Fibroblast of lung (primary cell): ENCODE results near the gene SRCIN1. TPM values are rescaled to one million over a fixed set of nuclear protein-coding genes. Genes with fewer than 3 reads are reported as not detected.

ENCODE experiments used
- DNase-seq, 2 donors: peaks; one replicate each; pipeline versions ENCODE4 v3.0.0 to v3.0.0-alpha.2; 2010; ENCODE audit warnings: low read depth in 2 of 2
- H2AFZ ChIP-seq: 2 replicates; pipeline ENCODE4 v1.5.1; 2012; ENCODE audit warnings: low read length, control low read depth, inconsistent platforms
- H3K27ac ChIP-seq: 2 replicates; pipeline ENCODE4 v1.5.1; 2011; ENCODE audit warnings: low read length, control low read depth; ENCODE audit not compliant: insufficient read depth
- H3K27me3 ChIP-seq: 2 replicates; pipeline ENCODE4 v1.5.1; 2011; ENCODE audit warnings: mild to moderate bottlenecking, low read length; ENCODE audit not compliant: control insufficient read depth, insufficient read depth
- H3K36me3 ChIP-seq: 2 replicates; pipeline ENCODE4 v1.5.1; 2011; ENCODE audit warnings: low read length; ENCODE audit not compliant: control insufficient read depth, insufficient read depth
- H3K4me1 ChIP-seq: 2 replicates; pipeline ENCODE4 v1.5.1; 2011; ENCODE audit warnings: low read length; ENCODE audit not compliant: control insufficient read depth, insufficient read depth; ENCODE audit errors: extremely low read depth
- H3K4me2 ChIP-seq: 2 replicates; pipeline ENCODE4 v1.5.1; 2011; ENCODE audit warnings: low read length, control low read depth; ENCODE audit not compliant: insufficient read depth; ENCODE audit errors: extremely low read depth
- H3K4me3 ChIP-seq, 4 experiments: fragments of 200-600 bp in 1 of 4; sonication (generic) in 1 of 4; replicated peaks in 1 of 4; 2 replicates each; pipeline ENCODE4 v1.5.1; 2011 to 2016; ENCODE audit warnings: low read length in 4 of 4, low read depth in 3 of 4, mild to moderate bottlenecking in 3 of 4, control low read depth in 2 of 4, inconsistent platforms in 1 of 4, mixed read lengths in 1 of 4; ENCODE audit not compliant: insufficient read depth in 1 of 4; ENCODE audit errors: control extremely low read depth in 1 of 4
- H3K79me2 ChIP-seq: 2 replicates; pipeline ENCODE4 v1.5.1; 2012; ENCODE audit warnings: mild to moderate bottlenecking, low read length, inconsistent platforms; ENCODE audit not compliant: control insufficient read depth, insufficient read depth
- H3K9ac ChIP-seq: 2 replicates; pipeline ENCODE4 v1.5.1; 2011; ENCODE audit warnings: mild to moderate bottlenecking, low read length, control low read depth; ENCODE audit not compliant: insufficient read depth
- H3K9me3 ChIP-seq: 2 replicates; pipeline ENCODE4 v1.5.1; 2012; ENCODE audit warnings: low read depth, low read length; ENCODE audit not compliant: control insufficient read depth, insufficient read depth
- H4K20me1 ChIP-seq: 2 replicates; pipeline ENCODE4 v1.5.1; 2011; ENCODE audit warnings: low read length; ENCODE audit not compliant: control insufficient read depth, insufficient read depth; ENCODE audit errors: extremely low read depth
- EZH2 ChIP-seq: IDR thresholded peaks from 2 replicates; pipeline ENCODE4 v1.5.1; 2012; ENCODE audit warnings: low read length, control low read depth, mild to moderate bottlenecking; ENCODE audit errors: missing control alignments
- polyA plus RNA-seq, 2 donors: library from polyadenylated mRNA; depleted of rRNA in 1 of 2; stranded (reverse) in 1 of 2; unstranded in 1 of 2; fragments of >200 nt; gene quantifications; 2 replicates each; pipeline ENCODE4 v1.2.1, GENCODE V29; 2011 to 2012; ENCODE audit warnings: missing spikeins in 1 of 2
- total RNA-seq: library from RNA; depleted of rRNA; stranded (reverse); fragments of >200 nt; gene quantifications from 2 replicates; pipeline ENCODE4 v1.2.1, GENCODE V29; 2014
- TF ChIP-seq, protein P1 (sequence below), 2 donors: IDR thresholded peaks in 1 of 2; conservative IDR thresholded peaks in 1 of 2; 1 replicate in 1 of 2; 2 replicates in 1 of 2; pipeline ENCODE4 v1.5.1; 2011 to 2012; ENCODE audit warnings: low read length in 2 of 2, control low read depth in 1 of 2, inconsistent platforms in 1 of 2, low read depth in 1 of 2, mild to moderate bottlenecking in 1 of 2

SRCIN1 gene
- total and polyA plus RNA-seq, 2 donors (not counting 1 experiment from before 2014, with no cell fraction given): under 0.01 TPM; not detected in 1

DNA sequence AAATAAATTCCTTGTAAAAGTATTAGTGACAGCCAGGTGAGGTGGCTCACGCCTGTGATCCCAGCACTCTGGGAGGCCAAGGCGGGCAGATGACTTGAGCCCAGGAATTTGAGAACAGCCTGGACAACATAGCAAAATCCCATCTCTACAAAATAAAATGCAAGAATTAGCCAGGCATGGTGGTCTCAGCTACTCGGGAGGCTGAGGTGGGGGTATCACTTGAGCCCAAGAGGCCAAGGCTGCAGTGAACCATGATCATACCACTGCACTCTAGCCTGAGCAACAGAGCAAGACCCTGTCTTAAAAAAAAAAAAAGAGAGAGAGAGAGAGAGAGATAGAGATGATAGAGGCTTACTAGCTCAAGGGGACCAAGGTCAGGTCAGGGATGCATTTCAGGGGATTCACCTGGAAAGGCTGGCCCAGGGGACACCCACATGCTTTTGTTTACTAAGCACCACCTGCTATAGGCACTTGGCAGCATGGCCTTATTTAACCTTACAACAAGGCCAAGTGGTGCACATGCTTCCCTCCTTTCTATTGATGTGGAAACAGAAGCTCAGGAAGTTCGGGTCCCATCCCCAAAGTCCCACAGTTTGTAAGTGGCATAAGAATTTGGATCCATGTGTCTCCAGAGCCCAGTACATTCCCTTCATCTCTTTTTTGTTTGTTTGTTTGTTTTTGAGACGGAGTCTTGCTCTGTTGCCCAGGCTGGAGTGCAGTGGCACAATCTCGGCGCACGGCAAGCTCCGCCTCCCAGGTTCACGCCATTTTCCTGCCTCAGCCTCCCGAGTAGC, 12.4 kb upstream of the SRCIN1 start:
- no peak overlapping the region for H3K9ac ChIP-seq
- H3K4me2 ChIP-seq: no peak overlapping the region
- H3K79me2 ChIP-seq: no peaks in the 10 kb centered on the region
- no peaks in the 10 kb centered on the region for H4K20me1 ChIP-seq
- no peaks in the 10 kb centered on the region for H3K4me1 ChIP-seq
- no peak for TF ChIP-seq EZH2
- TF ChIP-seq, protein P1, sequence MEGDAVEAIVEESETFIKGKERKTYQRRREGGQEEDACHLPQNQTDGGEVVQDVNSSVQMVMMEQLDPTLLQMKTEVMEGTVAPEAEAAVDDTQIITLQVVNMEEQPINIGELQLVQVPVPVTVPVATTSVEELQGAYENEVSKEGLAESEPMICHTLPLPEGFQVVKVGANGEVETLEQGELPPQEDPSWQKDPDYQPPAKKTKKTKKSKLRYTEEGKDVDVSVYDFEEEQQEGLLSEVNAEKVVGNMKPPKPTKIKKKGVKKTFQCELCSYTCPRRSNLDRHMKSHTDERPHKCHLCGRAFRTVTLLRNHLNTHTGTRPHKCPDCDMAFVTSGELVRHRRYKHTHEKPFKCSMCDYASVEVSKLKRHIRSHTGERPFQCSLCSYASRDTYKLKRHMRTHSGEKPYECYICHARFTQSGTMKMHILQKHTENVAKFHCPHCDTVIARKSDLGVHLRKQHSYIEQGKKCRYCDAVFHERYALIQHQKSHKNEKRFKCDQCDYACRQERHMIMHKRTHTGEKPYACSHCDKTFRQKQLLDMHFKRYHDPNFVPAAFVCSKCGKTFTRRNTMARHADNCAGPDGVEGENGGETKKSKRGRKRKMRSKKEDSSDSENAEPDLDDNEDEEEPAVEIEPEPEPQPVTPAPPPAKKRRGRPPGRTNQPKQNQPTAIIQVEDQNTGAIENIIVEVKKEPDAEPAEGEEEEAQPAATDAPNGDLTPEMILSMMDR (conservative IDR thresholded peaks at IDR 0.05 in 1 of 2, IDR thresholded peaks at IDR 0.05 in 1 of 2; ENCODE audit: low read depth in 1 of 2, low read length in 2 of 2): no peak
- no peaks in the 10 kb centered on the region for H3K36me3 ChIP-seq
- H3K4me3 ChIP-seq: no peak overlapping the region
- DNase-seq: no peak
- no peak overlapping the region for H2AFZ ChIP-seq
- no peaks in the 10 kb centered on the region for H3K9me3 ChIP-seq
- peaks cover 21% of the 10 kb centered on the region for H3K27me3 ChIP-seq
- H3K27ac ChIP-seq: no peak overlapping the region

DNA sequence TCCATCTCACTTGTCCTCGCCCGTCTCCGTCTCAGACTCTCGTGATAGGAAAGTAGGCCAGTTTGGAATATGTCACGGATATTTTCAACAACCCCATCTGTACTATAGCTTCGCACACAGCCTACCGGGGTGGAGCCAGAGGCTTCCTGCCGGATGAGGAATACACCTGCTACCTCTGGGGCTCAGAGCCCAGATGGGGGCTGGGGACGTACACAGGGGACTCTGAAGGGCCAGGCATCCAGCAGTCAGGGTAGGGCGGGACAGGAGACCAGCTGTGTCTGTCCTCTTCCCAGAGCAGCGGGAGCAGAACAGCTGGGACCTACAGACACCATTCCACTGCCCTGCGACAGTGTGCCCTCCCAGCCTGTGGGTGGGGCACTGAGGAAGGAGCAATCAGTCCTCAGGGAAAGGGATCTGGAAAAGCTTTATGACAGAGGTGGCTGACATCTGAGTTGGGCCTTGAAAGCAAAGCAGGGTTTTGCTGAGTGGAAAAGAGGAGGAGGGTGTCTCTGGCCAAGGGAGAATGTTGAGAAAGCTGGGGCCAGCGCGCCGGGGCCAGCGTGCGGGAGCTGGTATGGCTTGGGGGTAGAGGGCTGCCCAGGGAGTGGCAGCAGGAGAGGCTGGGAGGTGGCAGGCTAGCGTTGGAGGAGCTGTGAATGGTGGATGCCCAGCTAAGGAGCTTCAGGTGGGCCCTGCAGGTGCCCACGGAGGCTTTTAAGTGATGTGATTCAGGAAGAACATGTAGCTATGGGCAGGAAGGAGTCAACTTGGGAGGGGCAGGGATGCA, 11.5 kb upstream of the SRCIN1 start:
- H2AFZ ChIP-seq: no peak overlapping the region
- H3K9ac ChIP-seq: no peak overlapping the region
- H3K4me2 ChIP-seq: no peak overlapping the region
- no peaks in the 10 kb centered on the region for H3K36me3 ChIP-seq
- H3K9me3 ChIP-seq: no peaks in the 10 kb centered on the region
- no peaks in the 10 kb centered on the region for H3K79me2 ChIP-seq
- TF ChIP-seq EZH2: no peak
- TF ChIP-seq, protein P1 (conservative IDR thresholded peaks at IDR 0.05 in 1 of 2, IDR thresholded peaks at IDR 0.05 in 1 of 2; ENCODE audit: low read depth in 1 of 2, low read length in 2 of 2): no peak
- no peaks in the 10 kb centered on the region for H3K4me1 ChIP-seq
- no peaks in the 10 kb centered on the region for H4K20me1 ChIP-seq
- no peak overlapping the region for H3K4me3 ChIP-seq
- no peak for DNase-seq
- H3K27me3 ChIP-seq: peaks cover 21% of the 10 kb centered on the region
- H3K27ac ChIP-seq: no peak overlapping the region

DNA sequence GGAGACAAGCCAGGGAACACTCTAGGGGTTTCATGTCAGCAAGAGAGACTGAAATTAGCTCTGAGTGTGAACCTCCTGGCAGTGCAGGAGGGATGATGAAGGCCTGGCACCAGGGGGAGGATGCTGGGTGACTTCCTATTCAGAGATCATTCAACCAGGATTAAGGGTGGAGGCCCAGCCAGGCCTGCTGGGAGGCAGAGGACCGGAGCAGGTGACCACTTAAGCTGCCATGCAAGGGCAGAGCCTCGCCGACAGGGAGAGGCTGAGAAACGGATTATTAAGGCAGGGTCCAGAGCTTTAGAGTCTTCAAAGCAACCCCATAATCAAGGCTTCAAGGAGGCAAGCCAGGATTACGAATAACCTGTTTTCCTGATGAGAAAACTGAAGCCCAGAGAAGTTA, 10.6 kb upstream of the SRCIN1 start:
- Histone ChIP-seq H3K27ac (no peak overlapping the region), H3K4me1 (no peaks in the 10 kb centered on the region), H3K27me3 (peaks cover 20% of the 10 kb centered on the region), H3K4me3 (no peak overlapping the region), H2AFZ (no peak overlapping the region), H4K20me1 (no peaks in the 10 kb centered on the region), H3K79me2 (no peaks in the 10 kb centered on the region), H3K9ac (no peak overlapping the region), H3K36me3 (no peaks in the 10 kb centered on the region), H3K9me3 (no peaks in the 10 kb centered on the region), H3K4me2 (no peak overlapping the region)
- TF ChIP-seq, protein P1 (conservative IDR thresholded peaks at IDR 0.05 in 1 of 2, IDR thresholded peaks at IDR 0.05 in 1 of 2; ENCODE audit: low read depth in 1 of 2, low read length in 2 of 2): no peak
- TF ChIP-seq EZH2: no peak
- no peak for DNase-seq
